ENCODE data around the gene RNF144A. TPM values are rescaled to one million over a fixed set of nuclear protein-coding genes. Genes with fewer than 3 reads are reported as not detected.
A peak's percentile ranks its signal among the peaks of the same experiment; 100 is the strongest.

RNF144A gene
- total and polyA plus RNA-seq, 12 donors: 13.0 to 103 (median 42.3) TPM

- Histone ChIP-seq H3K27ac (peak overlapping the region in 2 of 5 donors; percentile 36 to 93), H3K36me3 (replicated peaks in 1 of 2) (no peaks in the 10 kb centered on the region), H3K4me3 (peak overlapping the region in 1 of 4 donors; percentile 95), H3K4me1 (replicated peaks in 1 of 2) (peaks cover 20 to 41% of the 10 kb centered on the region in 2 donors), H3K9me3 (replicated peaks in 1 of 3) (no peaks in the 10 kb centered on the region), H3K27me3 (no peaks in the 10 kb centered on the region)
- no peak for DNase-seq
- no peak for TF ChIP-seq CTCF (IDR thresholded peaks at IDR 0.05)
- no peak for TF ChIP-seq POLR2A (IDR thresholded peaks at IDR 0.05)
- intact Hi-C loops (cut with DNase I): loop anchor here in 1 of 2 donors (5.0 kb wide), 1 partner anchor 126 kb away; no protein-coding TSS in a partner anchor
- WGBS, 4 donors: 54 to 68% (median 57%) methylated on average over 6 to 8 of the region's 8 CpGs
Measured at GRCh38 chr2:6916736-6917070, 509 bp upstream of the RNF144A start.

- no peaks in the 10 kb centered on the region for H3K36me3 ChIP-seq (replicated peaks in 1 of 2)
- intact Hi-C loops (cut with DNase I): loop anchor here in 1 of 2 donors (5.0 kb wide), 1 partner anchor 124 kb away; no protein-coding TSS in a partner anchor
- H3K4me1 ChIP-seq (replicated peaks in 1 of 2): peaks cover 26 to 48% of the 10 kb centered on the region in 2 donors
- peak overlapping the region in 3 of 4 donors; percentile 26 to 95 (median 67) for H3K4me3 ChIP-seq
- H3K27me3 ChIP-seq: no peaks in the 10 kb centered on the region
- 0 to 1% (median 0%) methylated on average over 2 to 68 of the region's 68 CpGs for WGBS, 4 donors
- peak in 1 of 6 experiments; percentile 7 for TF ChIP-seq CTCF (IDR thresholded peaks at IDR 0.05)
- no peak for TF ChIP-seq POLR2A (IDR thresholded peaks at IDR 0.05)
- peak in 2 of 7 donors; percentile 31 to 52 for DNase-seq
- H3K27ac ChIP-seq: peak overlapping the region; percentile 16 to 93 (median 88)
- H3K9me3 ChIP-seq (replicated peaks in 1 of 3): no peaks in the 10 kb centered on the region
Measured at GRCh38 chr2:6917761-6918421, 679 bp downstream of the RNF144A start.

GRCh38 chr2:6919901-6920742 lies 2.9 kb downstream of the RNF144A start:
- 67 to 76% (median 73%) methylated on average over 8 to 12 of the region's 12 CpGs for WGBS, 4 donors
- H3K9me3 ChIP-seq (replicated peaks in 1 of 3): no peaks in the 10 kb centered on the region
- peaks cover 31 to 63% of the 10 kb centered on the region in 2 donors for H3K4me1 ChIP-seq (replicated peaks in 1 of 2)
- TF ChIP-seq CTCF (IDR thresholded peaks at IDR 0.05) (no peak), POLR2A (IDR thresholded peaks at IDR 0.05) (no peak)
- H3K4me3 ChIP-seq: no peak overlapping the region
- no peaks in the 10 kb centered on the region for H3K27me3 ChIP-seq
- intact Hi-C loops (cut with DNase I): loop anchor here (5.0 kb wide), 2 partner anchors 102 to 122 kb away; no protein-coding TSS in a partner anchor
- peak overlapping the region in 2 of 5 donors; percentile 15 to 63 for H3K27ac ChIP-seq
- no peaks in the 10 kb centered on the region for H3K36me3 ChIP-seq (replicated peaks in 1 of 2)
- no peak for DNase-seq

GRCh38 chr2:6920743-6921064 lies 3.5 kb downstream of the RNF144A start:
- WGBS, 4 donors: 39 to 60% (median 56%) methylated on average over 4 of the region's 4 CpGs
- intact Hi-C loops (cut with DNase I): loop anchor here in 1 of 2 donors (5.0 kb wide), 1 partner anchor 102 kb away; no protein-coding TSS in a partner anchor
- H3K4me3 ChIP-seq: no peak overlapping the region
- peaks cover 36 to 68% of the 10 kb centered on the region in 2 donors for H3K4me1 ChIP-seq (replicated peaks in 1 of 2)
- H3K27me3 ChIP-seq: no peaks in the 10 kb centered on the region
- no peak for DNase-seq
- no peaks in the 10 kb centered on the region for H3K9me3 ChIP-seq (replicated peaks in 1 of 3)
- H3K36me3 ChIP-seq (replicated peaks in 1 of 2): no peaks in the 10 kb centered on the region
- peak overlapping the region in 2 of 5 donors; percentile 63 to 75 for H3K27ac ChIP-seq
- TF ChIP-seq CTCF (IDR thresholded peaks at IDR 0.05) (no peak), POLR2A (IDR thresholded peaks at IDR 0.05) (no peak)
